Islet of Langerhans (tissue), 1 donor: ENCODE measurements around the gene ATG13.
"Not testable (repeated sequence)": the region's sequence is repeated elsewhere in the genome, so short reads cannot be mapped to it uniquely, and the experiment has no call there.

Experiments used
- FAIRE-seq: peaks from one replicate; lab custom pipeline; 2011; peaks lifted over from hg19 to GRCh38; lab: Jason Lieb, UNC

ATG13 gene

GRCh38 chr11:46643986-46644385 lies 26.6 kb downstream of the ATG13 start:
- FAIRE-seq = no peak

GRCh38 chr11:46649180-46649738 lies 31.9 kb downstream of the ATG13 start:
- FAIRE-seq = no peak

GRCh38 chr11:46655631-46656030 lies 38.3 kb downstream of the ATG13 start:
- no peak for FAIRE-seq

- FAIRE-seq = no peak
Observed at GRCh38 chr11:46657186-46657585, 39.8 kb downstream of the ATG13 start.

- no peak for FAIRE-seq
Observed at GRCh38 chr11:46658259-46658658, 40.9 kb downstream of the ATG13 start.

GRCh38 chr11:46659908-46660307 lies 42.6 kb downstream of the ATG13 start:
- no peak for FAIRE-seq

- no peak for FAIRE-seq
Observed at GRCh38 chr11:46661836-46662235, 44.5 kb downstream of the ATG13 start.

GRCh38 chr11:46662366-46662765 lies 45.0 kb downstream of the ATG13 start:
- FAIRE-seq = no peak

GRCh38 chr11:46663277-46663940 lies 46.1 kb downstream of the ATG13 start:
- no peak for FAIRE-seq

- no peak for FAIRE-seq
Observed at GRCh38 chr11:46664612-46665011, 47.3 kb downstream of the ATG13 start.

GRCh38 chr11:46665356-46665755 lies 48.0 kb downstream of the ATG13 start:
- no peak for FAIRE-seq

GRCh38 chr11:46666516-46666915 lies 49.2 kb downstream of the ATG13 start:
- no peak for FAIRE-seq

GRCh38 chr11:46667043-46667481 lies 49.7 kb downstream of the ATG13 start:
- no peak for FAIRE-seq

- no peak for FAIRE-seq
Observed at GRCh38 chr11:46668480-46669085, 51.2 kb downstream of the ATG13 start.

- no peak for FAIRE-seq
Observed at GRCh38 chr11:46669711-46670139, 52.4 kb downstream of the ATG13 start.

GRCh38 chr11:46670521-46670920 lies 53.2 kb downstream of the ATG13 start:
- not testable (repeated sequence) for FAIRE-seq

GRCh38 chr11:46671958-46672315 lies 54.6 kb downstream of the ATG13 start:
- FAIRE-seq = no peak

- FAIRE-seq = no peak
Observed at GRCh38 chr11:46672381-46672839, 55.1 kb downstream of the ATG13 start.

GRCh38 chr11:46673713-46674462 lies 56.5 kb downstream of the ATG13 start:
- no peak for FAIRE-seq

GRCh38 chr11:46674463-46675287 lies 57.3 kb downstream of the ATG13 start:
- no peak for FAIRE-seq

GRCh38 chr11:46675288-46675851 lies 58.0 kb downstream of the ATG13 start:
- peak; percentile 71 for FAIRE-seq

- no peak for FAIRE-seq
Observed at GRCh38 chr11:46675949-46676348, 58.6 kb downstream of the ATG13 start.
